Prostate gland (tissue), 2 donors: ENCODE results near the gene SLC12A6. TPM values are rescaled to one million over a fixed set of nuclear protein-coding genes. Genes with fewer than 3 reads are reported as not detected.

ENCODE experiments used
- DNase-seq: peaks from one replicate; pipeline ENCODE4 v3.0.0-alpha.2; 2019; ENCODE audit warnings: low spot score
- H3K27ac ChIP-seq, 2 donors: fragments of 200-600 bp; sonication (generic); 2 replicates each; pipeline ENCODE4 v1.5.1; 2017 to 2019
- H3K27me3 ChIP-seq: fragments of 200-600 bp; sonication (generic); replicated peaks from 2 replicates; pipeline ENCODE4 v1.5.1; 2019; ENCODE audit not compliant: insufficient read depth
- H3K36me3 ChIP-seq, 2 donors: fragments of 200-600 bp; sonication (generic); 1 replicate in 1 of 2; 2 replicates in 1 of 2; pipeline versions ENCODE4 v1.5.1 to v1.8.1; 2017 to 2019
- H3K4me1 ChIP-seq: fragments of 200-600 bp; sonication (generic); replicated peaks from 2 replicates; pipeline ENCODE4 v1.5.1; 2019
- H3K4me3 ChIP-seq, 2 donors: fragments of 200-600 bp; sonication (generic); 2 replicates each; pipeline ENCODE4 v1.5.1; 2017 to 2019
- H3K9me3 ChIP-seq: fragments of 200-600 bp; sonication (generic); 2 replicates; pipeline ENCODE4 v1.5.1; 2017
- CTCF ChIP-seq, 4 experiments: fragments of 200-600 bp in 2 of 4; fragments of 450-650 bp in 2 of 4; sonication (generic) in 2 of 4; IDR thresholded peaks; 1 replicate in 3 of 4; 2 replicates in 1 of 4; pipeline ENCODE4 v1.5.1; 2016 to 2019; ENCODE audit warnings: antibody characterized with exemption in 4 of 4, mild to moderate bottlenecking in 2 of 4, moderate library complexity in 2 of 4
- POLR2A ChIP-seq: fragments of 450-650 bp; IDR thresholded peaks from one replicate; pipeline ENCODE4 v1.6.1; 2016; ENCODE audit warnings: antibody characterized with exemption, mild to moderate bottlenecking
- POLR2AphosphoS5 ChIP-seq: sonication (generic); formaldehyde crosslinking; IDR thresholded peaks from one replicate; pipeline ENCODE4 v1.6.1; 2017; ENCODE audit warnings: antibody characterized with exemption
- WGBS: methylation state at CpG from one replicate; pipeline ENCODE4 v1.1.5; 2018; 5-methylcytosine and 5-hydroxymethylcytosine counted together
- intact Hi-C: fragments of 100-400 bp; cut with DNase I; formaldehyde crosslinking; loops from one replicate; pipeline ENCODE4 v1.14.2; 2022
- total RNA-seq, 2 donors: library from RNA; depleted of rRNA; stranded (reverse); fragments of >200 nt; gene quantifications; one replicate each; pipeline ENCODE4 v1.1.0, GENCODE V29; 2016

The SLC12A6 gene
- total RNA-seq, 2 donors from 2014 or later, result 10.2 to 36.8 TPM

DNA sequence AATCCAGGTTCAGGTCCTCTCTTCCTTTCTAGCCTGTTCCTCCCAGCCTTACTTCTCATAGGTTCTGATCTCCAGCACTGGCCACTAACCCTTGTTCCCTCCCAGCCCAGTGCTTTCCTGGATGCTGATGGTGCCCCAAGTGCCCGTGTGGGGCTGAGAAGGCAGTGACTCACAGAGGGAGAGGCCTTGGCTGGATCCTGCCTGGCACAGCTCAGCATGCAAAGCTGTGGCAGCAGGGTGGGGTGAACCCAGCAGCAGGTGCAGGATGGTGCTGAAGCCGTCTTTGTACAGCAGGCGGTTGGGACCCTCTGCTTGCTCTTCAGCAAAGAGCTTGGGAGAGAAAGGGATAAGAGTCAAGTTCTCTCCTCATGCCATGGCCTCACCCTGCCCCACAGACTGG lies 21.8 kb upstream of the SLC12A6 start:
- TF ChIP-seq POLR2AphosphoS5, result no peak
- TF ChIP-seq CTCF (IDR thresholded peaks at IDR 0.05), result no peak
- TF ChIP-seq POLR2A, result no peak
- no peak for DNase-seq
- intact Hi-C loops, result no loop called here
- Histone ChIP-seq H3K9me3 (no peaks in the 10 kb centered on the region), H3K4me3 (no peak overlapping the region), H3K27ac (no peak overlapping the region), H3K36me3 (no peaks in the 10 kb centered on the region), H3K27me3 (no peaks in the 10 kb centered on the region), H3K4me1 (no peaks in the 10 kb centered on the region)
- 87% methylated on average over 3 of the region's 3 CpGs for WGBS

- Histone ChIP-seq H3K27me3 (no peaks in the 10 kb centered on the region), H3K4me3 (no peak overlapping the region), H3K36me3 (no peaks in the 10 kb centered on the region), H3K4me1 (no peaks in the 10 kb centered on the region), H3K27ac (no peak overlapping the region), H3K9me3 (no peaks in the 10 kb centered on the region)
- WGBS, result 95% methylated on average over 4 of the region's 4 CpGs
- intact Hi-C loops, result no loop called here
- DNase-seq, result no peak
- TF ChIP-seq POLR2AphosphoS5, result no peak
- TF ChIP-seq POLR2A, result no peak
- no peak for TF ChIP-seq CTCF (IDR thresholded peaks at IDR 0.05)
Measured at GRCh38 chr15:34358948-34359347, 21.4 kb upstream of the SLC12A6 start.

- H3K4me1 ChIP-seq, result no peaks in the 10 kb centered on the region
- TF ChIP-seq CTCF (IDR thresholded peaks at IDR 0.05), result no peak
- TF ChIP-seq POLR2A, result no peak
- TF ChIP-seq POLR2AphosphoS5, result no peak
Measured at GRCh38 chr15:34358367-34358766, 20.8 kb upstream of the SLC12A6 start.

DNA sequence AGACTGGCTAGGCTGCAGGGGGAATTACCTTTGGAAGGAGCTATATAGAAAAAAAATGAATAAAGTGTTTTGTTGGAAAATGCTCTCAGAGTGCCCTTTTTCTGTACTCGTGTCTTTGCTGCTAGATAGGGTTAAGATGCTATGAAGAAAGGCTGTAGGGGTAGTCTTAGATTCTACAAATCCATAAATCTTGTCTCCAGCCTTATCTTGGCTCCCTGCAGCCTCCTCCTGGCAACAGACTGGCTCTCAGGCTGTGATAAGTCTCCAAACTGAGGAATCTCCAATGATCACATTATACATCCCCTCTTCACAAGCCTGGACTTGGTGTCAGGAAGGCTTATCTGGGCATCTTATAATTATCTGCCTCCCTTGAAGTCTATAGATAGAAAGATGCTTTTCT lies 20.1 kb upstream of the SLC12A6 start:
- H3K27ac ChIP-seq, result no peak overlapping the region
- no peak for DNase-seq
- 78% methylated on average over 1 of the region's 1 CpG for WGBS
- no peaks in the 10 kb centered on the region for H3K27me3 ChIP-seq
- intact Hi-C loops, result no loop called here
- no peaks in the 10 kb centered on the region for H3K9me3 ChIP-seq
- no peaks in the 10 kb centered on the region for H3K36me3 ChIP-seq
- TF ChIP-seq CTCF (IDR thresholded peaks at IDR 0.05) (no peak), POLR2A (no peak), POLR2AphosphoS5 (no peak)
- no peak overlapping the region for H3K4me3 ChIP-seq
- no peaks in the 10 kb centered on the region for H3K4me1 ChIP-seq

More at GRCh38 chr15:34358367-34358766, 20.8 kb upstream of the SLC12A6 start:
- no peak for DNase-seq
- H3K27ac ChIP-seq, result no peak overlapping the region
- H3K27me3 ChIP-seq, result no peaks in the 10 kb centered on the region
- intact Hi-C loops, result no loop called here
- H3K36me3 ChIP-seq, result no peaks in the 10 kb centered on the region
- no peak overlapping the region for H3K4me3 ChIP-seq
- H3K9me3 ChIP-seq, result no peaks in the 10 kb centered on the region
- WGBS, result 82% methylated on average over 3 of the region's 3 CpGs

GRCh38 chr15:34355241-34355640 lies 17.7 kb upstream of the SLC12A6 start:
- H3K36me3 ChIP-seq, result no peaks in the 10 kb centered on the region
- H3K9me3 ChIP-seq, result no peaks in the 10 kb centered on the region
- no peak overlapping the region for H3K27ac ChIP-seq
- no peak overlapping the region for H3K4me3 ChIP-seq
- no peaks in the 10 kb centered on the region for H3K27me3 ChIP-seq
- DNase-seq, result no peak
- WGBS, result 90% methylated on average over 9 of the region's 9 CpGs
- TF ChIP-seq POLR2AphosphoS5 (no peak), POLR2A (no peak), CTCF (IDR thresholded peaks at IDR 0.05) (no peak)
- intact Hi-C loops, result no loop called here
- no peaks in the 10 kb centered on the region for H3K4me1 ChIP-seq
